ENCODE data around the gene CACNA1A. TPM values are rescaled to one million over a fixed set of nuclear protein-coding genes. Genes with fewer than 3 reads are reported as not detected.

Gene CACNA1A
- total and polyA plus RNA-seq, 8 donors = 0.58 to 12.5 (median 3.8) TPM; not detected in 1

DNA sequence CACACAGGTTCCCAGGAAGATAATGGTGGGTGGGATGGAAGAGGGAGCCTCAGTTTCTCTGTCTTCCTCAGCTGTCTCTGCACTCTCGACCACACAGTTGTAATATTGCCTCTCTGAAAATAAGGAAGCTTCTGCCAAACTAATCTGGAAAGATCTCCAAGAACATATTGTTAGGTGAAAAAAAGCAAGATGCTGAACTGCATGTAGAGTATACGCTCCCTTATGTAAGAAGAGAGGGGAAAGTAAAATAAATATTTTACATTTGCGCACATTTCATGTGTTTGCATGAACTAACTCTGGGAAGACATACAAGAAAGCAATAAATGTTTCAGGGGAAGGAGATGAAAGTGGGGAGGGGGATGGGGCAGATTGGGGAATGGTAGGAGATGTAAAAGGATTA lies 41.9 kb upstream of the CACNA1A start:
- Histone ChIP-seq H3K9me3 (peaks cover 0 to 19% (median 11%) of the 10 kb centered on the region in 4 donors), H3K27ac (no peak overlapping the region), H3K36me3 (no peaks in the 10 kb centered on the region), H3K27me3 (peaks cover 0 to 27% (median 0%) of the 10 kb centered on the region in 3 donors), H3K4me1 (no peaks in the 10 kb centered on the region), H3K4me3 (no peak overlapping the region)
- WGBS, 5 donors = 58 to 78% (median 76%) methylated on average over 3 of the region's 3 CpGs
- TF ChIP-seq CTCF (IDR thresholded peaks at IDR 0.05) = no peak
- TF ChIP-seq POLR2A (IDR thresholded peaks at IDR 0.05) = no peak
- TF ChIP-seq EP300 (IDR thresholded peaks at IDR 0.05) = no peak
- TF ChIP-seq POLR2AphosphoS5 (IDR thresholded peaks at IDR 0.05) = no peak
- intact Hi-C loops (cut with DNase I; ENCODE audit: low total_unique reads) = no loop called here
- no peak for DNase-seq

DNA sequence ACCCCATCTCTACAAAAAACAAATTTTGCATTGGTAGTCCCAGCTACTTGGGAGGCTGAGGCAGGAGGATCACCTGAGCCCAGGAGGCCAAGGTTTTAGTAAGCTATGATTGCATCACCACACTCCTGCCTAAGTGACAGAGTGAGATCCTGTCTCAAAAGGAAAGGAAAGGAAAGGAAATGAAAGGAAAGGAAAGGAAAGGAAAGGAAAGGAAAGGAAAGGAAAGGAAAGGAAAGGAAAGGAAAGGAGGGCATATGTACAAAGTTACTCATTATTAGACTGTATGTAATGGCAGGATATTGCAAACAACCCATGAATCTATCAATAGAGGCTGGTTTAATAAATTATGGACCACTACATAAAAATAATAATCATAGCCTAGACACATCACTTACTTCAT lies 40.8 kb upstream of the CACNA1A start:
- peaks cover 0 to 18% (median 0%) of the 10 kb centered on the region in 3 donors for H3K27me3 ChIP-seq
- H3K36me3 ChIP-seq = no peaks in the 10 kb centered on the region
- no peak overlapping the region for H3K4me3 ChIP-seq
- no peaks in the 10 kb centered on the region for H3K4me1 ChIP-seq
- TF ChIP-seq CTCF (IDR thresholded peaks at IDR 0.05) (no peak), POLR2A (IDR thresholded peaks at IDR 0.05) (no peak), EP300 (IDR thresholded peaks at IDR 0.05) (no peak), POLR2AphosphoS5 (IDR thresholded peaks at IDR 0.05) (no peak)
- H3K27ac ChIP-seq = no peak overlapping the region
- intact Hi-C loops (cut with DNase I; ENCODE audit: low total_unique reads) = no loop called here
- no peak for DNase-seq
- peaks cover 0 to 21% (median 12%) of the 10 kb centered on the region in 4 donors for H3K9me3 ChIP-seq

DNA sequence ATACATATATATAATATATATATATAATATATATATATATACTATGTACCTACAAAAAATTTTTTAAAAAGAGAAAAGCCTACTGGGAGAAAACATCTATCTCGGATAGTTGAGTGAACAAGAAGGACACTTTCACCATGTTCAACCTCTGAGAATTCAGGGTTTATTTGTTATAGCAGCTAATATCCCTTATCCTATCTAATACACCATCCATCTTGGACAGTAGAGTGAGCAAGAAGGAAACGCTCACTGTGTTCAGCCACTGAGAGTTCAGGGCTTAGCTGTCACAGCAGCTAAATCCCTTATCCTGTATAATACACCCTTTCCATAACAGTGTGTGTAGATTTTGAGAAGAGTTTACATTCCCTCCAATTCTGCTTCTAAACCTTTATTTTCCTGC lies 38.1 kb upstream of the CACNA1A start:
- peaks cover 0 to 27% (median 18%) of the 10 kb centered on the region in 4 donors for H3K9me3 ChIP-seq
- no peaks in the 10 kb centered on the region for H3K36me3 ChIP-seq
- H3K4me1 ChIP-seq = no peaks in the 10 kb centered on the region
- peaks cover 0 to 42% (median 4%) of the 10 kb centered on the region in 3 donors for H3K27me3 ChIP-seq
- WGBS, 5 donors = 77 to 92% (median 85%) methylated on average over 2 of the region's 2 CpGs
- no peak overlapping the region for H3K27ac ChIP-seq
- no peak for TF ChIP-seq EP300 (IDR thresholded peaks at IDR 0.05)
- no peak for TF ChIP-seq CTCF (IDR thresholded peaks at IDR 0.05)
- no peak for TF ChIP-seq POLR2A (IDR thresholded peaks at IDR 0.05)
- TF ChIP-seq POLR2AphosphoS5 (IDR thresholded peaks at IDR 0.05) = no peak
- H3K4me3 ChIP-seq = no peak overlapping the region
- no peak for DNase-seq
- intact Hi-C loops (cut with DNase I; ENCODE audit: low total_unique reads) = no loop called here

- DNase-seq = no peak
- 15 to 80% (median 63%) methylated on average over 1 of the region's 1 CpG for WGBS, 5 donors
- Histone ChIP-seq H3K4me3 (no peak overlapping the region), H3K36me3 (no peaks in the 10 kb centered on the region), H3K27me3 (peaks cover 0 to 42% (median 4%) of the 10 kb centered on the region in 3 donors), H3K9me3 (peaks cover 0 to 27% (median 21%) of the 10 kb centered on the region in 4 donors), H3K4me1 (no peaks in the 10 kb centered on the region), H3K27ac (no peak overlapping the region)
- TF ChIP-seq EP300 (IDR thresholded peaks at IDR 0.05) (no peak), POLR2AphosphoS5 (IDR thresholded peaks at IDR 0.05) (no peak), POLR2A (IDR thresholded peaks at IDR 0.05) (no peak), CTCF (IDR thresholded peaks at IDR 0.05) (no peak)
- intact Hi-C loops (cut with DNase I; ENCODE audit: low total_unique reads) = no loop called here
Measured at GRCh38 chr19:13541554-13541953, 35.3 kb upstream of the CACNA1A start.
